GM21360 (cell line): ENCODE measurements around the gene SEC11C.

Source experiments
- ATAC-seq: cut with Tn5 transposase; IDR thresholded peaks from one replicate; pipeline ENCODE4 v1.9.1; 2021; ENCODE audit warnings: mild to moderate bottlenecking, moderate library complexity; ENCODE audit not compliant: unreplicated experiment

Gene SEC11C

GRCh38 chr18:59144483-59144882 is 4.8 kb downstream of the SEC11C start:
- ATAC-seq = no peak

GRCh38 chr18:59145055-59145454 is 5.4 kb downstream of the SEC11C start:
- ATAC-seq = no peak

- no peak for ATAC-seq
Observed at GRCh38 chr18:59148192-59148591, 8.5 kb downstream of the SEC11C start.

GRCh38 chr18:59149007-59149406 is 9.3 kb downstream of the SEC11C start:
- no peak for ATAC-seq

- no peak for ATAC-seq
Observed at GRCh38 chr18:59149416-59149815, 9.7 kb downstream of the SEC11C start.

- no peak for ATAC-seq
Observed at GRCh38 chr18:59150236-59150635, 10.6 kb downstream of the SEC11C start.

- no peak for ATAC-seq
Observed at GRCh38 chr18:59155153-59155552, 15.5 kb downstream of the SEC11C start.

- no peak for ATAC-seq
Observed at GRCh38 chr18:59156316-59156715, 16.6 kb downstream of the SEC11C start.

GRCh38 chr18:59159265-59159664 is 19.6 kb downstream of the SEC11C start:
- no peak for ATAC-seq

- no peak for ATAC-seq
Observed at GRCh38 chr18:59159986-59160385, 20.3 kb downstream of the SEC11C start.

GRCh38 chr18:59172664-59173249 is 33.1 kb downstream of the SEC11C start:
- ATAC-seq = no peak

- no peak for ATAC-seq
Observed at GRCh38 chr18:59177485-59177884, 37.8 kb downstream of the SEC11C start.

- ATAC-seq = no peak
Observed at GRCh38 chr18:59180150-59180845, 40.6 kb downstream of the SEC11C start.

GRCh38 chr18:59182673-59183072 is 43.0 kb downstream of the SEC11C start:
- no peak for ATAC-seq

- ATAC-seq = no peak
Observed at GRCh38 chr18:59189008-59189407, 49.3 kb downstream of the SEC11C start.

GRCh38 chr18:59189746-59190145 is 50.1 kb downstream of the SEC11C start:
- ATAC-seq = no peak

- ATAC-seq = no peak
Observed at GRCh38 chr18:59196161-59196725, 56.6 kb downstream of the SEC11C start.

- ATAC-seq = no peak
Observed at GRCh38 chr18:59197636-59198035, 58.0 kb downstream of the SEC11C start.

- no peak for ATAC-seq
Observed at GRCh38 chr18:59198215-59198614, 58.5 kb downstream of the SEC11C start.

- no peak for ATAC-seq
Observed at GRCh38 chr18:59200787-59201186, 61.1 kb downstream of the SEC11C start.

GRCh38 chr18:59202258-59202820 is 62.7 kb downstream of the SEC11C start:
- ATAC-seq = no peak

GRCh38 chr18:59207506-59207905 is 67.8 kb downstream of the SEC11C start:
- no peak for ATAC-seq
